Uterus (tissue), 2 donors: ENCODE data around the gene BCAT1.

Experiments used
- POLR2A ChIP-seq, 2 donors: fragments of 450-650 bp; IDR thresholded peaks; one replicate each; pipeline ENCODE4 v1.6.1; 2016; ENCODE audit warnings: antibody characterized with exemption in 2 of 2, mild to moderate bottlenecking in 1 of 2, moderate library complexity in 1 of 2
- TF ChIP-seq, protein P1 (sequence below), 4 experiments: fragments of 200-600 bp in 2 of 4; fragments of 450-650 bp in 2 of 4; sonication (generic) in 2 of 4; IDR thresholded peaks; one replicate each; pipeline ENCODE4 v1.5.1; 2016 to 2019; ENCODE audit warnings: antibody characterized with exemption in 4 of 4, mild to moderate bottlenecking in 2 of 4, moderate library complexity in 1 of 4

DNA sequence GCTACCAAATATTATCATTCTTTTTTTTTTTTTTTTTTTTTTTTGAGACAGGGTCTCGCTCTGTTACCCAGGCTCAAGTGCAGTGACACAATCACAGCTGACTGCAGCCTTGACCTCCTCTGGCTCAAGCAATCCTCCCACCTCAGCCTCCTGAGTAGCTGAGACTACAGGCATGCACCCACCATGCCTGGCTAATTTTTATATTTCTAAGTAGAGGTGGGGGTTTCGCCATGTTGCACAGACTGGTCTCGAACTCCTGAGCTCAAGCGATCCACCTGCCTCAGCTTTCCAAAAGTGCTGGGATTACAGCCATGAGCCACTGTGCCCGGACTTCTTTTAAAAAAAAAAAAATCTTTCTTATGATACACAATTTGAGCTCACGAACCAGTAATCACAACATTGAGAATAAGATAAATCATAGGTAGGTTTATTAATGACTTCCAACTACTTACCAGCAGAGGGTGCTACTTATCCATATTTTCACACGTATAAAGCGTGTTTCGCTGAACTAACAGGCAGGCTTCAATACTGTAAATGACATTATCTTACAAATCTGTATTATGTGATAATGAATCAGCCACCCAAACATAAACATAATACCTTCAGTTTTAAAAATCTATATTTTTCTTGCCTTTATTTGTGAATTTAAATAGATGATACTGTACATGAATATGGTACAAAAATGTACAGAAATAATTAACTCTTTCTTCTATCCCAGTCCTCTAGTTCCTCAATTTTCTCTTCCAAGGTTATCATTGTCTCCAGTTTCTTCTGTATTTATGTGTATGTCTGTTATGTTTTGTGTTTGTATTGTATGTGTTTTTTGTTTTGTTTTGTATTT, 42.5 kb upstream of the BCAT1 start:
- TF ChIP-seq, protein P1, sequence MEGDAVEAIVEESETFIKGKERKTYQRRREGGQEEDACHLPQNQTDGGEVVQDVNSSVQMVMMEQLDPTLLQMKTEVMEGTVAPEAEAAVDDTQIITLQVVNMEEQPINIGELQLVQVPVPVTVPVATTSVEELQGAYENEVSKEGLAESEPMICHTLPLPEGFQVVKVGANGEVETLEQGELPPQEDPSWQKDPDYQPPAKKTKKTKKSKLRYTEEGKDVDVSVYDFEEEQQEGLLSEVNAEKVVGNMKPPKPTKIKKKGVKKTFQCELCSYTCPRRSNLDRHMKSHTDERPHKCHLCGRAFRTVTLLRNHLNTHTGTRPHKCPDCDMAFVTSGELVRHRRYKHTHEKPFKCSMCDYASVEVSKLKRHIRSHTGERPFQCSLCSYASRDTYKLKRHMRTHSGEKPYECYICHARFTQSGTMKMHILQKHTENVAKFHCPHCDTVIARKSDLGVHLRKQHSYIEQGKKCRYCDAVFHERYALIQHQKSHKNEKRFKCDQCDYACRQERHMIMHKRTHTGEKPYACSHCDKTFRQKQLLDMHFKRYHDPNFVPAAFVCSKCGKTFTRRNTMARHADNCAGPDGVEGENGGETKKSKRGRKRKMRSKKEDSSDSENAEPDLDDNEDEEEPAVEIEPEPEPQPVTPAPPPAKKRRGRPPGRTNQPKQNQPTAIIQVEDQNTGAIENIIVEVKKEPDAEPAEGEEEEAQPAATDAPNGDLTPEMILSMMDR (IDR thresholded peaks at IDR 0.05): peak; percentile 47 to 71 (median 70)
- TF ChIP-seq POLR2A (IDR thresholded peaks at IDR 0.05): no peak
